Measurements from ENCODE around the gene TFDP1.

TFDP1 gene

GRCh38 chr13:113631341-113632095 is 47.0 kb downstream of the TFDP1 start:
- DNase-seq (ENCODE audit: low spot score) = no peak

DNA sequence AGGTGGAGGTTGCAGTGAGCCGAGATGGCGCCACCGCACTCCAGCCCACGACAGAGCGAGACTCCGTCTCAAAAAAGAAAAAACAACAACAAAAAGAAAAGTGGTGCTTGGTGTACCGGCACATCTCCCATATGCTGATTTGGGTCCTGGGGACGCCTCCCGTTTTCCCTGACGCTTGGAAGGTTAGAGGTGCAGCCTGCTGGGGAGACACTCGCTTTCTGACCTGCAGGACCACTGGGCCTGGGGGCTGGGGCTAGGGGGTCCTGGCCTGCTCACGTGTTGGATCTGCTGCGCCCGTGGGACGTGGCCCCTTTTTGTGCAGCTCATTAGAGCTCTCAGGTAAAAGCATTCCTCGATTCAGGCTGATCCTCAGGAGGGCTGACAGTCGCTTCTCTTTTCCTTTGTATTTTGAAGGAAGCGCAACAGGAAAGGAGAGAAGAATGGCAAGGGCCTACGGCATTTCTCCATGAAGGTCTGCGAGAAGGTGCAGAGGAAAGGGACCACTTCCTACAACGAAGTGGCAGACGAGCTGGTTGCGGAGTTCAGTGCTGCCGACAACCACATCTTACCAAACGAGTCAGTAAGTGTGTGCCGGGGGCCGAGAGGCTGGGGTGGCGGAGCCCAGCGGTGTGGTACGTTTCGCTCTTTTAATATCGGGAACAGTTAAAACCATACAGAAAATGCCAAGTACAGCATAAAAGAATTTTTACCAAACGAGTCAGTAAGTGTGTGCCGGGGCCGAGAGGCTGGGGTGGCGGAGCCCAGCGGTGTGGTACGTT is 48.3 kb downstream of the TFDP1 start:
- no peak for DNase-seq (ENCODE audit: low spot score)

DNA sequence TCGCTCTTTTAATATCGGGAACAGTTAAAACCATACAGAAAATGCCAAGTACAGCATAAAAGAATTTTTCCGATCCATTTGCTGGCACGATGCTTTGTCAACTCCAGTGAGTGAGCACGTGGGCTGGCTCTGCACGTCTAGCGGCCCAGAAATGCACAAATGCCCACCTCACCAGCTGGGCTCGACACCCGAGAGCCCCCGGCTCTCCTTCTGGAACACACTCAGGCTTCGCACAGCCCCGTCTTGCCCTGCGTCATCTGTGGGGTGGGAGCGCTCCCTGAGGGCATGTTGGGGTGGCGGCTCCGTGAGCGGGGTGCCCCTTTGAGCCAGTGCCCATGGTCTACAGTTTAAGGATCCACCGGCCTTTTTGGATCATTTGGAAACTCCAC is 48.9 kb downstream of the TFDP1 start:
- DNase-seq (ENCODE audit: low spot score) = no peak

DNA sequence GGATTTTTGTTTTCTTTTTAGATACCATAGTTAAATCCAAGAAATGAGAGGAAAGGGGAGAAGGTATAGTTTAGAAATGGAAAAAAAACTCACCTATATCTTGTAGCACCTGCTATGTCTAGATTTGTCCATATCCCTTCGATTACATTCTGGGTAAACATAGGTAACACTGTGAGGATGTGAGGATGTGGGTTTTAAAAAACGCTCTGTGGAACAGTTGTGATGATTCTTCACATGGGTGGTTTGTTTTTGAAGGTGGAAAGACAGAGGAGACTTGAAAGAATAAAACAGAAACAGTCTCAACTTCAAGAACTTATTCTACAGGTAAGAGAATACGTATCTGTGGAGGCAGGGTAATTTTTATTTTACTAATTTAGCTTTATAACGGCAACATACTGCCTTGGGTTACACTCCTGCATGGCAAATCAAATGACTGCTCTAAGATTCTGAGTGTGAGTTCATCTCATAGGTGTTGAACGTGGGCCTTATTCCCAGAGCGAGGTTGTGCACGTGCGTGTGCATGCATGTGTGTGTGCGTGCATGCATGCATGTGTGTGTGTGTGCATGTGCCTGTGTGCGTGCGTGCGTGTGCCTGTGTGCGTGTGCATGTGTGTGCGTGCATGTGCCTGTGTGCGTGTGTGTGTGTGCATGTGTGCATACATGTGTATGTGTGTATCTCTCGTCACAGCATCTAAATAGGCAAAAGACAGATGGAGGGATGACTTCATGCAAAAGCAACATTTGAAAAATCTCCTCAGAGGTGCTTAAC is 49.9 kb downstream of the TFDP1 start:
- no peak for DNase-seq (ENCODE audit: low spot score)

- DNase-seq (ENCODE audit: low spot score) = no peak
Measured at GRCh38 chr13:113635048-113635420, 50.5 kb downstream of the TFDP1 start.

DNA sequence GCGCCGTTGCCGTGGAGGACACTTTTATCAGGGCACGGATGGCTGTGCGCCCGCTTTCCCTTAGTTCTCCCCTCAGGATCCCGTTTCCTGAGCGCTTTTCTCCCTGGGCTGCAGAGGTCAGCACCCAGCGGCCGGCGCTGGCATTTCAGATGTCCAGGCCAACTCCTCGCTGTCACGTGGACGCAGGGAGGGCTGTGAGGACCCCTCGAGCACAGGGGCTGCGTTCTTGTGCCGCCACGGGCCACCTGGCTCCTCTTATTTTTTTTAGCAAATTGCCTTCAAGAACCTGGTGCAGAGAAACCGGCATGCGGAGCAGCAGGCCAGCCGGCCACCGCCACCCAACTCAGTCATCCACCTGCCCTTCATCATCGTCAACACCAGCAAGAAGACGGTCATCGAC is 51.2 kb downstream of the TFDP1 start:
- no peak for DNase-seq (ENCODE audit: low spot score)

DNA sequence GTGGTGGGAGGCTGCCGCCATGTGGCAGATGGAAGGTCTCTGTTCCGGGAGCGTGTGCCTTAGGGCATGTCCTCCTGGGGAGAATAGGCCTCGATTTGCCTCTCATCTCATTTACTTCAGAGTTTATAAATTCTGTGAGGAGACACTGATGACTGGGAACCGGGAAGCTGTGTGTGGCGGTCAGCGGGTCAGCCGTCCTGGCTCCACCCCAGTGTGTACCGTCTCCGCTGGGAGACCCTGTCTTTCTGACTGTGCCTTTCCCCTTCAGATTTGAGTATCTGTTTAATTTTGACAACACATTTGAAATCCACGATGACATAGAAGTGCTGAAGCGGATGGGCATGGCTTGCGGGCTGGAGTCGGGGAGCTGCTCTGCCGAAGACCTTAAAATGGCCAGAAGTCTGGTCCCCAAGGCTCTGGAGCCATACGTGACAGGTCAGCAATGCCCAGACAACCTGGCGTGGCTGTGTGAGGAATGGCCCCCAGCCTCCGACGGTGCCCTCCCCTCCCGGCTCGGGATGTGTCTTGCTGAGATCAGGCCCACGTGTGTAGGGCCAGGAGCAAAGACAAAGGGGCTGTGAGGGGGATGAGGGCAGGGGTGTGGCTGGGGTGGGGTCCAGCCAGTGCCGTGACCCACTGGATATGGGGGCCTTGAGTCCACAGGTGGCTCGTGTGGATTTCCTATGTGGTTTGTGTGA is 51.9 kb downstream of the TFDP1 start:
- DNase-seq (ENCODE audit: low spot score) = no peak

DNA sequence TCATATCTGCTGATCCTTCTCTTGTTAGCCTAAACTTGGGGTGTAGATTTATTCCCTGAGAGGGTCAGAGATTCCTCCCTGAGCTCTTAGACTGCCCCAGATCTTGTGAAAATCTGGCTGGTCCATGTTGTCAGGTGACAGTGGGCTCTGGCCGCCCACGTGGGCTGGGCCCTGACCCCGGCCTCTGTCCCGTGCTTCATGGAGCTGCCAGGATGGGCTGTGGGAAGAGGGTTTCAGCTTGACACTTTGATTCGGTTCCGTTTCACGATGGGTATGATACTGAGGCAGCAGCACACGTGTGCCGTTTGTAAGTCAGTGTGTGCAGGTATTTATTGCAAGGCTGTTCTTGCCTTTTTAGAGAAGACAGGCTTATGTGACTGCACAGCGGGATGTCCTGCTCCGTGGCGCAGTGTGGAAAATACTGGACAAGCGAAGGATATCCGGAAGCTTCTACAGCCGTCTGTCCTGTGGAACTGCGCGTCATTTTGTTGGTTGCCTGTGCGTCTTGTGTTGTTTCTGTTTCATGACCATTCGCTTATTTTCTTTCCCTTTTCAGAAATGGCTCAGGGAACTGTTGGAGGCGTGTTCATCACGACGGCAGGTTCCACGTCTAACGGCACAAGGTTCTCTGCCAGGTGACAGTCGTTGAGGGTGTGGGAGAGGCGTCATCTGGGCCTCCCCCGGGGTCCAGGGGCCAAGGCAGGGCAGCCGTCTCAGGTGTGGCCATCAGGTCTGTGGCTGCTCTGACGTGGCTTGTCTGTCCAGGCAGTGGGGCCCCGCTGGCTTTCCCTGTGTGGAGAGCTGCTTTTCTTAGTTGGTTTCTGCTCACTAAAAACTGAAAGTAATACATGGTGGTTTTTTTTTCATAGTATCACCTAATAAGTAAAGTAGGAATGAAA is 53.0 kb downstream of the TFDP1 start:
- DNase-seq (ENCODE audit: low spot score) = no peak

- no peak for DNase-seq (ENCODE audit: low spot score)
Measured at GRCh38 chr13:113638173-113638746, 53.7 kb downstream of the TFDP1 start.

DNA sequence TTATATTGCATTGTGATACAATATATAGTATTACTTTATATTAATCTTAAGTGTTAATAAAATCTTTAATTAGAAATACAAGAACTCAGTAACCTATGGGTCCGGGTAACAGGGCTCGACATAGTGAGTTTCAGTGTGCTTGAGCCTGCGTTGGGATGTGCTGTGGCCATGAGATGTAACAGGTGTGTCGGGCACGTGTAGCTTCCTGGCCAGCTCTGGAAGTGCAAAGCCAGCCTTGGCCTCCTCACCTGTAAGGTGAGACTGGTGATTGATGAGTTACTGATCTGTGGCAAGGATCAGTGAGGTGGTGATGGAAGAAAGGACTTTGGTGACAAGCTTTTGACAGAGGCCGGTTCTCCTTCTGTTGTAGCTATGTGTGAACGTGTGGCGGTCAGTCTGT is 54.3 kb downstream of the TFDP1 start:
- DNase-seq (ENCODE audit: low spot score) = no peak

- DNase-seq (ENCODE audit: low spot score) = no peak
Measured at GRCh38 chr13:113639616-113640262, 55.2 kb downstream of the TFDP1 start.

GRCh38 chr13:113641426-113641825 is 56.9 kb downstream of the TFDP1 start:
- no peak for DNase-seq (ENCODE audit: low spot score)

DNA sequence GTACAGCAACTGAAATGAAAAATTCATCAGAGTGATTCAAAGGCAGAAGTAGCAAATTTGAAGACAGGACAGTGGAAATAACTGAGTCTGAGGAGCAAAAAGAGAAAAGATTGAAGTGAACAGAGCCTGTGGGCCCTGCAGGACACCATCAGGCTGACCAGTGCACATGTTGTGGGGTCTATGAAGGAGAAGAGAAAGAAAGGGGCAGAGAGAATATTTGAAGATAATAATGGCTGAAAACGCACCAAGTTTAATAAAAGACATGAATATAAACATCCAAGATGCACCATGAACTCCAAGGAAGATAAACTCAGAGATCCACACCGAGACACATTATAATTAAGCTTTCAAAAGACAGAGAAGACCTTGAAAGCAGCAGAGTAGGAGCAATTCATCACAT is 58.0 kb downstream of the TFDP1 start:
- DNase-seq (ENCODE audit: low spot score) = no peak

DNA sequence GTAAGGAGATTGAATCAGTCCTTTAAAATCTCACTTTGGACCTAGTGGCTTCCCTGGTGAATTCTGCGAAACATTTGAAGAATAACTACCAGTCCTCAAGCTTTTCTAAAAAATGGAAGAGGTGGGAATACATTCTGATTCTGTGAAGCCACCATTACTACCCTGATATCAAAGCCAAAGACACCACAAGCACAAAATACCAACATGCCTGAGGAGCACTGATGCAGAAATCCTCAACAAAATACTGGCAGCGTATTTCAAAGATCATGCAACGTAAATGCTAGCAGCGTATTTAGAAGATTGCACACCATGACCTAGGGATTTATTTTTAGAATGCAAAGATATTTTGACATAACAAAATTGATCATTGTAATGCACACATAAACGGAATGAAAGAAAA is 59.0 kb downstream of the TFDP1 start:
- no peak for DNase-seq (ENCODE audit: low spot score)

DNA sequence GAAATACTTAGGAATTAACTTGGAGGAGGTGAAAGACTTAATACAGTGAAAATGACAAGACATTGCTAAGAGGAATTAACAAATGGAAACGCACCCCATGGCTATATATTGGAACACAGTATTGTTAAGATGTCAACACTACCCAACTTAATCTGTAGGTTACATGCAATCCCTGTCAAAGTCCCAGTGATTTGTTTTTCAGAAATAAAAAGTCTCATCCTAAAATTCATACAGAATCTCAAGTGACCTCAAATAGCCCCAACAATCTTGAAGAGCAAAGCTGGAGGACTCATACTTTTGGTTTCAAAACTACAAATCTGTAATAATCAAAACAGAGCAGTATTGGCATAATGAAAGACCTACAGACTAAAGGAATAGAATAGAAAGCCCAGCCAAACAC is 60.2 kb downstream of the TFDP1 start:
- no peak for DNase-seq (ENCODE audit: low spot score)

GRCh38 chr13:113645329-113645728 is 60.8 kb downstream of the TFDP1 start:
- DNase-seq (ENCODE audit: low spot score) = no peak

GRCh38 chr13:113646376-113646775 is 61.8 kb downstream of the TFDP1 start:
- no peak for DNase-seq (ENCODE audit: low spot score)

DNA sequence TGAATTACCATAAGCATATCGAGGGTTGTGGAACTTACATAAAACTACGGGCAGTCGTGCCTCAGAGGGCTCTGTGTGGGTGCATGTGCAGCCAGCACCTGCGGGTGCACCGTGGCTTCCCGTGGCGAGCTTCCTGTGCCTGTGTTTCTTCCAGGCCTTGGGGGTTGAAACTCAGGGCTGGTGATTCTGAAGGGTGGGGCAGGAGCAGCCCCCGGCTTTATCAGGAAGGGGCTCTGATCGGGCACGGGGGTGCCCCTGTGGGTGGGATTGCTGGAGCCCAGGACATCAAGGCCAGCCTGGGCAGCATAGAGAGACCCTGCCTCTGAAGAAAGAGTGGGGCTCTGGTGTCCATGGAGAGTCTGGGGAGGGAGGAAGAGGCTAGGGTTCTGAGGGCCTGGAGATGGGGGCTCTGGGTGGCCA is 62.4 kb downstream of the TFDP1 start:
- DNase-seq (ENCODE audit: low spot score) = no peak

DNA sequence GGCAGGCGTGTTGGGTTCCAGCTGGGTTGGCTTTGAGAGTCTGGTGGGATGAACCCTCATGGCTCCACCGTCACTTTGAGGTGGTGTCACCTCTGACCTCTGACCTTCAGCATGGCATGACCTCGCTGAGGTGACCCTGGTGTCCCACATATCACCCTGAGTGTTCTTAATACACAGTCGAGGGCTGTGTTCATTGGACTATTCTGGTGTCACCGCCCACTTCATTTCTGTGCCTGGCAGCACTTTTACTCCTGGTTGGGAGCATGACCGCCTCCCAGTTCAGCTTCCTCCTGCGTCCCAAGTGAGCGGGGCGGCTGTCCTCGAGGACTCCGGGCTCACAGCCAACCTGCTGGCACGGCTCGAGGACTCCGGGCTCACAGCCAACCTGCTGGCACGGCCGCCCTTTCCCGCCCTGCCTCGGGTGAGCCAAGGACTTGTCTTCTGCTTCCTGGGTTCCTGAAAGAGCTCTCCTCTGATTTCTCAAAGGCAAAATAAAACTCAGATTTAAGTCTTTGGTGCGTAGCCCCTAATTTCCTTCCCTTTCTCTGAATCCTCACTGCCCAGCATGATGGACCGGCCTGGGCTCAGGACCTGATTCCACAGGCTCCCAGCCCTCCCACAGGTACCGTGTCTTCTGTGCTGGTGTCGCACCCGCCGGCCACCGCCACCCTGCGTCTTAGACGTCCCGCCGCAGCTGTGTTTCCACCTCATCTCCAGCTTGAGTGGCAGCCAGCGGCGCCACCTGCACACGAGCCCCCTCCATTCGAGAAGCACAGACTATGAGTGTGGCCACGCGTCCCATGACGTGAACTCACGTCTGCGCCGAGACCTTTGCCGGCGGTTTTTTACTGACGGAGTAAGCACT is 63.0 kb downstream of the TFDP1 start:
- DNase-seq (ENCODE audit: low spot score) = no peak
